Ishikawa (cell line): ENCODE results near the gene DIPK2B.

Experiments used
- CEBPB ChIP-seq: IDR thresholded peaks from 2 replicates; pipeline ENCODE4 v1.6.1; 2012
- CREB1 ChIP-seq: IDR thresholded peaks from 2 replicates; pipeline ENCODE4 v1.6.1; 2012; ENCODE audit warnings: low read depth
- EGR1 ChIP-seq: IDR thresholded peaks from 2 replicates; pipeline ENCODE4 v1.6.1; 2012
- EP300 ChIP-seq: IDR thresholded peaks from 2 replicates; pipeline ENCODE4 v1.6.1; 2012; ENCODE audit warnings: borderline replicate concordance
- FOXM1 ChIP-seq: IDR thresholded peaks from 2 replicates; pipeline ENCODE4 v1.6.1; 2012; ENCODE audit warnings: low read depth, borderline replicate concordance
- NFIC ChIP-seq: IDR thresholded peaks from 2 replicates; pipeline ENCODE4 v1.6.1; 2012
- RAD21 ChIP-seq: IDR thresholded peaks from 2 replicates; pipeline ENCODE4 v1.6.1; 2012; ENCODE audit warnings: low read depth
- TAF1 ChIP-seq: IDR thresholded peaks from 2 replicates; pipeline ENCODE4 v1.6.1; 2012; ENCODE audit warnings: low read depth, mild to moderate bottlenecking
- TCF12 ChIP-seq: IDR thresholded peaks from 2 replicates; pipeline ENCODE4 v1.6.1; 2012; ENCODE audit warnings: low read depth
- TEAD4 ChIP-seq: IDR thresholded peaks from 2 replicates; pipeline ENCODE4 v1.6.1; 2012
- YY1 ChIP-seq: IDR thresholded peaks from 2 replicates; pipeline ENCODE4 v1.6.1; 2012; ENCODE audit warnings: low read depth
- ZBTB7A ChIP-seq: IDR thresholded peaks from 2 replicates; pipeline ENCODE4 v1.6.1; 2012; ENCODE audit warnings: low read depth
- TF ChIP-seq, protein P1 (sequence below): IDR thresholded peaks from 2 replicates; pipeline ENCODE4 v1.6.1; 2012
- TF ChIP-seq, protein P2 (sequence below): IDR thresholded peaks from 2 replicates; pipeline ENCODE4 v1.6.1; 2012; ENCODE audit warnings: low read depth, mild to moderate bottlenecking
- TF ChIP-seq, protein P3 (sequence below): IDR thresholded peaks from 2 replicates; pipeline ENCODE4 v1.6.1; 2012

The DIPK2B gene

DNA sequence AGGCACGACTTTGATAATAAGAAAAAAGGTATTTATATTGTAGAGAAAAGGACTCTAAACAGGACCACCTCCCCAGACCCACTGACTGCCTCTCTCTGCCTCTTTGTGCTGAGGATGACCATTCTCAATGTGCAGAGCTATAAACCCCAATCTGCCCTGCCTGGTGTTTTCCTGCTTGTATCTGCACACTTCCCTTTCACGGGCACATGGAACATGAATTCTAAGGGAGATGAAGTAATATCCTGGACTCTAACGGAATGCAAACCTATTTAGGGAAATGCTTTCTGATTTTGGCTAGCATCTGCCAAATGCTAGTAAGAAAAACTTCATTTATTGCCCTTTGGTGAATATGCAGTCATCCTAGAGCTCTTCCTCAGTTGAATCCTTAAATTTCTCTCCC is 2.4 kb downstream of the DIPK2B start:
- TF ChIP-seq CEBPB (no peak), YY1 (no peak), RAD21 (no peak), EGR1 (no peak), CREB1 (no peak), EP300 (no peak), FOXM1 (no peak)
- TF ChIP-seq, protein P1, sequence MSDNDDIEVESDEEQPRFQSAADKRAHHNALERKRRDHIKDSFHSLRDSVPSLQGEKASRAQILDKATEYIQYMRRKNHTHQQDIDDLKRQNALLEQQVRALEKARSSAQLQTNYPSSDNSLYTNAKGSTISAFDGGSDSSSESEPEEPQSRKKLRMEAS = no peak
- TF ChIP-seq, protein P2, sequence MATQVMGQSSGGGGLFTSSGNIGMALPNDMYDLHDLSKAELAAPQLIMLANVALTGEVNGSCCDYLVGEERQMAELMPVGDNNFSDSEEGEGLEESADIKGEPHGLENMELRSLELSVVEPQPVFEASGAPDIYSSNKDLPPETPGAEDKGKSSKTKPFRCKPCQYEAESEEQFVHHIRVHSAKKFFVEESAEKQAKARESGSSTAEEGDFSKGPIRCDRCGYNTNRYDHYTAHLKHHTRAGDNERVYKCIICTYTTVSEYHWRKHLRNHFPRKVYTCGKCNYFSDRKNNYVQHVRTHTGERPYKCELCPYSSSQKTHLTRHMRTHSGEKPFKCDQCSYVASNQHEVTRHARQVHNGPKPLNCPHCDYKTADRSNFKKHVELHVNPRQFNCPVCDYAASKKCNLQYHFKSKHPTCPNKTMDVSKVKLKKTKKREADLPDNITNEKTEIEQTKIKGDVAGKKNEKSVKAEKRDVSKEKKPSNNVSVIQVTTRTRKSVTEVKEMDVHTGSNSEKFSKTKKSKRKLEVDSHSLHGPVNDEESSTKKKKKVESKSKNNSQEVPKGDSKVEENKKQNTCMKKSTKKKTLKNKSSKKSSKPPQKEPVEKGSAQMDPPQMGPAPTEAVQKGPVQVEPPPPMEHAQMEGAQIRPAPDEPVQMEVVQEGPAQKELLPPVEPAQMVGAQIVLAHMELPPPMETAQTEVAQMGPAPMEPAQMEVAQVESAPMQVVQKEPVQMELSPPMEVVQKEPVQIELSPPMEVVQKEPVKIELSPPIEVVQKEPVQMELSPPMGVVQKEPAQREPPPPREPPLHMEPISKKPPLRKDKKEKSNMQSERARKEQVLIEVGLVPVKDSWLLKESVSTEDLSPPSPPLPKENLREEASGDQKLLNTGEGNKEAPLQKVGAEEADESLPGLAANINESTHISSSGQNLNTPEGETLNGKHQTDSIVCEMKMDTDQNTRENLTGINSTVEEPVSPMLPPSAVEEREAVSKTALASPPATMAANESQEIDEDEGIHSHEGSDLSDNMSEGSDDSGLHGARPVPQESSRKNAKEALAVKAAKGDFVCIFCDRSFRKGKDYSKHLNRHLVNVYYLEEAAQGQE = no peak

DNA sequence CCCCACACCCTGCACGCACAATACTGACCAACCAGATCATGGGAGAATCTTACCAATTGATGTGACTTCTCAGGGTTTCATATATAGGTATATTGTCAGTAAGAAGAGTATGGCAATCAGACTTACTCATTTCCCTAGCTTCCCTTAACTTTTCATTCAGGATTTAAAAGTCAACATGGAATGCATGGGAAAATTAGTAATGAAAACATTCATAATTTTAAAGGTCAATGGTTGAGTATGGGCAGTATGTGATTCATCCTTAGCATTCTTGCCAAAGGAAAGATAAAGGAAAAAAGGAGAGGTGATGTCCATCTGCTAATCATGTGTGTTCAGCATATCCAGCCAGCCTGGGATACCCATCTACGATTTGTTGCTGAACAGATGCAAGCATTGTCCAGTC is 4.0 kb downstream of the DIPK2B start:
- no peak for TF ChIP-seq RAD21
- no peak for TF ChIP-seq TEAD4
- no peak for TF ChIP-seq TCF12
- no peak for TF ChIP-seq EGR1
- TF ChIP-seq NFIC = no peak
- TF ChIP-seq CEBPB = no peak
- no peak for TF ChIP-seq FOXM1
- TF ChIP-seq, protein P1 = no peak
- TF ChIP-seq, protein P2 = no peak
- no peak for TF ChIP-seq ZBTB7A
- TF ChIP-seq EP300 = no peak
- no peak for TF ChIP-seq CREB1
- TF ChIP-seq YY1 = no peak
- TF ChIP-seq, protein P3, sequence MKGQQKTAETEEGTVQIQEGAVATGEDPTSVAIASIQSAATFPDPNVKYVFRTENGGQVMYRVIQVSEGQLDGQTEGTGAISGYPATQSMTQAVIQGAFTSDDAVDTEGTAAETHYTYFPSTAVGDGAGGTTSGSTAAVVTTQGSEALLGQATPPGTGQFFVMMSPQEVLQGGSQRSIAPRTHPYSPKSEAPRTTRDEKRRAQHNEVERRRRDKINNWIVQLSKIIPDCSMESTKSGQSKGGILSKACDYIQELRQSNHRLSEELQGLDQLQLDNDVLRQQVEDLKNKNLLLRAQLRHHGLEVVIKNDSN = no peak
- TF ChIP-seq TAF1 = no peak

DNA sequence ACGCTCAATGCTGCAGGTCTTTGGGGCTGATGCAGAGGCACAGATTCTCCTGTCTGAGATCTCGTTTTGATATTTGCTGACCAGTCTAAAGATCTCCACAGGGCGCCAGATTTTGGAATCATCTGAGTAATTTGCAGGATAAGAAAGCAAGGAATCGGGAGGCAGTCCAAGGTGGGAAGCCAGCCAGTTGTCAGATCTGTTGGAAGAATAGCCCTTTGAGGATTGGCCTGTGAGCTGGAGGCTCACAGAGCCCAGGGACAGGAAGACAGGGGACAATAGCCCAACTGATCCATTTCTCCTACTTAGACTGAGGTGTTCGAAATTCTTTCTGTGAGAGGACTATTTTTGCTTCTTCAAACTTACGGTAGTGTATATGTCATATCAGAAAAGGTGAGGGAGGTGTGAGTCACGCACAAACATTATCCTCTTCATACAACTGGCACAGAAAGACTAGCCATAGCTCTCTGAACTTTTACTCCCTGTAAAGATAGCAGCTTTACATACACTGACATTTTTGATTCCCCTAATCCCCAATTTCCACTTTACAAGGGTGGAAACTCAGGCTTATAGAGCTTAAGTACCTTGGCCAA is 8.8 kb downstream of the DIPK2B start:
- TF ChIP-seq TAF1 (no peak), TEAD4 (no peak), EGR1 (no peak), FOXM1 (no peak), EP300 (no peak), NFIC (no peak), ZBTB7A (no peak), TCF12 (no peak), RAD21 (no peak), CEBPB (no peak), CREB1 (no peak), YY1 (no peak)
- TF ChIP-seq, protein P1 = no peak
- TF ChIP-seq, protein P2 = no peak
- TF ChIP-seq, protein P3 = no peak

DNA sequence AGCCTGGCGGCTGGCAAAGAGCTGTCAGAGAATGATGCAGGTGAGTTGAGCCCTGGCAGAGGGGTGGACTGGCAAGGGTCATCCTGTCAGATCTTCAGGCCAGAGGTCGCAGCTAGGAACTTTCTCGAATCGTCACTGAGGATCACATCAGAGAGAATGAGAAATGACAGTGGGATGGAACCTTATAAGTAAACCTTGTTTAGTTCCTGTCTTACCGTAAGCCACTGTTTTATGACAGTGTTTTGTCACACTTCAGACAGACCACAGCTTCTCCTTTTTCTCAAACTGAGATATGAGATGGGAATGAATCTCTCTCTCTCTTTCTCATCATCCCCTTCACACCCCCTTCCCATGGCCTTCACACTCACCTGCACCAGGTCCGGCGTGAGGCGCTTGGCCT is 9.3 kb downstream of the DIPK2B start:
- TF ChIP-seq FOXM1 = no peak
- no peak for TF ChIP-seq TEAD4
- TF ChIP-seq EP300 = no peak
- TF ChIP-seq, protein P2 = no peak
- TF ChIP-seq TCF12 = no peak
- TF ChIP-seq YY1 = no peak
- TF ChIP-seq TAF1 = no peak
- no peak for TF ChIP-seq RAD21
- TF ChIP-seq NFIC = no peak
- TF ChIP-seq EGR1 = no peak
- TF ChIP-seq CEBPB = no peak
- TF ChIP-seq, protein P1 = no peak
- TF ChIP-seq, protein P3 = no peak
- no peak for TF ChIP-seq CREB1
- no peak for TF ChIP-seq ZBTB7A
